ENCODE data around the gene OR2A1.
"Not testable (repeated sequence)": the region's sequence is repeated elsewhere in the genome, so short reads cannot be mapped to it uniquely, and the experiment has no call there.

Gene OR2A1, protein sequence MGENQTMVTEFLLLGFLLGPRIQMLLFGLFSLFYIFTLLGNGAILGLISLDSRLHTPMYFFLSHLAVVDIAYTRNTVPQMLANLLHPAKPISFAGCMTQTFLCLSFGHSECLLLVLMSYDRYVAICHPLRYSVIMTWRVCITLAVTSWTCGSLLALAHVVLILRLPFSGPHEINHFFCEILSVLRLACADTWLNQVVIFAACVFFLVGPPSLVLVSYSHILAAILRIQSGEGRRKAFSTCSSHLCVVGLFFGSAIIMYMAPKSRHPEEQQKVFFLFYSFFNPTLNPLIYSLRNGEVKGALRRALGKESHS

DNA sequence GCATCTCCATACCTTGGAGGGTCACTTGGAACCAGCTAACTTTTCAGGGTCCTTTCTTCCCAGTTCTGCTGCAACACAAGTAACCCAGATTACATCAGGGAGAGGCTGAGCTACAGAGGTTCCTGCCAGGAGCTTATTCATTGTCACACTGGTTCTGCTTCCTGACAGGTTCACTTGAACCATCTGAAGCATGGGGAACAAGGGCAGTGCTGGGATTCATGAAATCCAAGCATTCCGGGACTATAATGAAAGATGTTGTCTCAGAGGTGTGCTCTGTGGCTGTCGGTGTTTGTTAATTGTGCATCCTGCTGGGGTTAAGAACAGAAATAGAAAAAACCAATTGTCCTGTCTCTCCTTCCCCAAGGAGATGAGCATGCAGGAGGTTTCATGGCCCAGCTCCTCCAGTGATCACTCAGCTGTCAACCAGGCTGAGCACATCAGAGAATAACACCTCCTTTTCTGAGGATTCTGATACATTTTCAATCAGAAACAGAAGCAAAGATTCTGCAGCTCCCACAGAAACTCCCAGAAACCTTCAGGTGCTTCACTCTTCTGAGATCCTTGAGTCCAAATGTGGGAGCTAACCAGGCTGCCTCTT lies at the start of gene OR2A1:
OR2A1 (plus strand) TSS at position 548 of the 598 bp plus-strand sequence. CDS start 5,706 bp downstream, outside the sequence.
- DNase-seq = not testable (repeated sequence)

DNA sequence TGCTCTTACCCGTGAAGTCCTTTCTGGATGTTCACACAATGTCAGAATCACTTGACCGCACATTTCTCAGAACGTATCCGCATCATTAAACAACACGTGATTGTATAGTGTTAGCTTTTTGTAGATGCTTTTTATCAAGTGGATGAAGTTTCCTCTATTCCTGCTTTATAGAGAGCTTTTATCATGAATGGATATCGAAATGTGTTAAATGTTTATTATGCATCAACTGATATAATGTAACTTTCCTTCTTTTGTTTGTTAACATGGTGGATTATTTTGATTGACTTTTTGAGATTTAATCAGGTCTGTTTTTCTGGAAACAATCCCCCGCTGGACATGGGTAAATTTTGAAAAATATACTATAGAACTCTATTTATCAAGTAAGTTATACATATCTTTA lies 47.5 kb upstream of the OR2A1 start, which contains the start of gene OR2A7:
OR2A7 (minus strand) TSS at position 101 of the 400 bp plus-strand sequence. CDS start 5,164 bp downstream, outside the sequence.
- not testable (repeated sequence) for DNase-seq

DNA sequence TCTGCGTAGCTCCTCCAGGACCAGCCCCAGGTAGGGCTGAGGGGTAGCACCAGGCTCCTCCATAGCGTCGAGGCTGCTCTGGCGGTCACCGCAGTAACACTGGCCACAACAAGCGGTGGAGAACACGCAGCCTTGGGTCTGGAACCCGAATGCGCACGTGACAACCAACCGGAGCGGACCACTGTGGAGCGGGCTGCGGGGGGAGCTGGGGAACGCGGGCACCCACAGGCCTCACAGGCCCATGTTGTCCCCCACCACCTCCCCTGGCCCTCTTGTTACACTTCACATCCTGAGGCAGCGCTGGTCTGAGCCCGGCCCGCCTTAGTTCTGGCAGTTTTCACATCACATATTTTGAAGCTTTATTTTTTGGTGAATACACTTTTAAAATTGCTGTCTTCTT lies 43.0 kb upstream of the OR2A1 start, which contains the start of gene CTAGE8:
CTAGE8 (minus strand) TSS at position 101 of the 400 bp plus-strand sequence; CDS start at position 63, 38 bp downstream.
- not testable (repeated sequence) for DNase-seq

DNA sequence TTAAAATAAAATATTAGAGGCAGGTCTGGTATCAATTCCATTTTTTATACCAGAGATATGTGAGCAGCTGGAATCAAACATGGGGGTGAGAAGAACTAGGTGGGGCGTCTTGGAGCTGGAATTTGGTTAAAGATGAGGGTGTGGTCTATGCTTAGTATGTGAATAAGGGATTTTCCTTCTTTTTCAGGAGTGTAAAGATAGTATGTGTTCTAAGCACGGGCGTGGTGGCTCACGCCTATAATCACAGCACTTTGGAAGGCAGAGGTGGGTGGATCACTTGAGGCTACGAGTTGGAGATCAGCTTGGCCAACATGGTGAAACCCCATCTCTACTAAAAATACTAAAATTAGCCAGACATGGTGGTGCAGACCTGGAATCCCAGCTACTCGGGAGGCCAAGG lies 36.9 kb upstream of the OR2A1 start:
- DNase-seq = not testable (repeated sequence)

DNA sequence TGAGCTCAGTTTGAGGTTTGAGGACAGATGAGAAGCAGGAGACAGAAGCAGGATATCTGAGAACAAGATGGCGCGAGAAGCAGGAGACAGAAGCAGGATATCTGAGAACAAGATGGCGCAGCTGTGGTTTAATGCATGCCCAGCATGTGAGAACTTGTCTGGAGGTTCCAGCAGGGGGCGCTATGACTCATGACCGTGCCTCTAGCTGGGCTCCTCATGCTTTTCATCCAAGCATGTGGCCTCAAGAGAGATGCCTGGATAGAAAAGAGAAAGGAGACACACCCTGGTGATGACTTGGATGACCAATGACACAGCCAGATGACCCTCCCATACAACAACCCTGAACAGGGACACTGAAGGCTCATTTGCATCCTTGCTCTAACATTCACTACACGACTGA lies 32.2 kb upstream of the OR2A1 start:
- not testable (repeated sequence) for DNase-seq

DNA sequence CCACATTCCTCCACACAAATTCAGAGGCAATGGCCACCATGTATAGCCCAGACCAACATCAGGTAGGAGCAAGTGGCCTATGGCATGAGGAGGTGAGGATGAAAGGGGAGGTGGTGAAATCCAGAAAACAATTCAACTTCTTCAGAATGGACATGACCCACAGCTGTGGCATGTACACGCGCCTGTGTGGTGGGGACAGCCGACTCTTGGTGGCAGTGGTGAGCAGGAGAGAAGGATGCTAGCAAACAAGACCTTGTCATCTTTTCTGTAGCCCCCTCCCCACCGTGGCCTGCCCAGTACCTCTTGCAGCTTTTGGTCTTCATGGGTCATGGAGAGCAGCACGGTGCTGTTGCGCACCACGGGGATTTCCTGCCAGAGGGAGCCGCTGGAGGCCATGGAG lies 30.2 kb upstream of the OR2A1 start:
- not testable (repeated sequence) for DNase-seq

DNA sequence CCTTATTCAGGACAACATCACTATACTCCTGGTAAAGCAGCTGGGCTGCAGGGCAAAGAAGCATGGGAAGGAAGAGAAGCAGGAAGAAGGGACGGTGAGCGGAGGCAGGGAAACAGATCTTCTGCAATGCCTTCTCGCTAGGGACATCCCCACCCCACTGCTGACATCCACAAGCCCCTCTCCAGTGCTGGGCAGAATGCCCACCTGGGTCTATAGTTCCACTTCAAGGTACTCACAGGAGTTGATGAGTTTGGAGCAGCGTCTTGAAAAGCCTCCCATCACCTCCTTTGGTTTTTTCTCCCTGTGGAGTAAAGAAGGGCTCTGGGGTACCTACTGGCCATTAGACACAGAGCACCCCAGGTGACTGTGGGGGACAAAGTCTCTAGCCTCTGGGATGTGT lies 29.7 kb upstream of the OR2A1 start:
- DNase-seq = not testable (repeated sequence)

DNA sequence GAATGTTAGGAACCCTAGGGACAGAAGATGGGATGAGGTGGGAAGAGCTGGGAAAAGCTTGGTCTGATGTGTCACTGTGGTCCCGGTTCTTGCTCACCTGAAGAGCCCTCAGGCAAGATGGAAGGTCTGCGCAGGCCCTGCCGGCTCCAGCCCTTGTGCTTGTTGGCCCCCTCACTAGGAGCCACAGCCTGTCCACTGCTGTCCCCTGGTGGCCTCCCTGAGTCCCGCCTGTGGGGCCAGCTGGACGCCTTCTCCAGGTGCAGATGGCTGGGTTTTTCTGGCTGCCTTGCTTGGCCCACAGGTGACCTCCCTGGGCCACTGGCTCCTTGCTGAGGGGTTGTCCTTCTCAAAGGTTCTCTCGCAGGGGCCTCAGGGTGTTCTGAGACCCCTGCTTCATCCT lies 28.5 kb upstream of the OR2A1 start:
- DNase-seq = not testable (repeated sequence)

DNA sequence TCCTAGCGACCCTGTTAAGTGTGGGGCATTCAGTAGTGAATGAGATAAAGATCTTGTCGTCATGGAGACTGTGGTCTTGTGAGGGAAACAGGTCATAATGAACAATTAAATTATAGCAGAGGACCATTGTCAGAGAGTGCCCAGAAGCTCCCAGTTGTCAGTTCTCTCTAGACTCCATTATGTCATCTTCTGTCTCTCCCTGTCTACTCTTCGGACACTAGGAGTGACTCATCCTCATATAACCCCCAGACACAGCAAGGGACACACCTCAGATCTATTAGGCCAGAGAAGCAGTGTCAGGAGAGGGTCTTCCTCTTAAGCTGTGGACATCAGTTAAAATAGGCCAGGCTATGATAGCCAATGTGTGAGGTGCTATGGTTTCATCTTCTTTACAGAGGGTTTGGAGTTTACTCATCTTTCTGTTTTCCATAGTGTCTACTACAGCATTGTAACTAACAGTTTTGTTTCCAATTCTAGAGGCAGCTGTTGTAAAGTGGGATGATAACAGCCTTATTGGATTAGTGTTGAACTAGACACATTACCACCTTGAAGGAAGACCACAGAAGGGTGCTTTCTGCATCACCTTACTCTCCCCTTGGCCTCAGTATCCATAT lies 24.9 kb upstream of the OR2A1 start:
- not testable (repeated sequence) for DNase-seq

DNA sequence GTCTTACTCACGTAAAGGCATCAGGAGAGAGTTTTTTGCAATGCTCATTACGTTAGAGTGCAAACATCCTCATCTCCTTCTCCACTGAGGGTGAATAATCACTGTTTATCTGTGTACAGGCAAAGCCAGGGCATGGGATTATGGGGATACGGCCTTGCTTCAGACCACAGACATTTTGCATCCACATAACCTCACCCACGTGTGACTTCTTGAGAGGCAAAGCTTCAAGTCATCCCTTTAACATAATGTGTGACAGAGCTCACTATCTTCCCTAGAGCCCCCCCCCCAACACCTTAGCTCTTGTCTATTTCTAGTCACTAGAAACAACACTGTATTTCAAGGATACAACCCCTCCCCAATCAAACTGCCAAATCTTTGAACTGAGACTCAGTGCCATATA lies 20.6 kb upstream of the OR2A1 start:
- DNase-seq = not testable (repeated sequence)

DNA sequence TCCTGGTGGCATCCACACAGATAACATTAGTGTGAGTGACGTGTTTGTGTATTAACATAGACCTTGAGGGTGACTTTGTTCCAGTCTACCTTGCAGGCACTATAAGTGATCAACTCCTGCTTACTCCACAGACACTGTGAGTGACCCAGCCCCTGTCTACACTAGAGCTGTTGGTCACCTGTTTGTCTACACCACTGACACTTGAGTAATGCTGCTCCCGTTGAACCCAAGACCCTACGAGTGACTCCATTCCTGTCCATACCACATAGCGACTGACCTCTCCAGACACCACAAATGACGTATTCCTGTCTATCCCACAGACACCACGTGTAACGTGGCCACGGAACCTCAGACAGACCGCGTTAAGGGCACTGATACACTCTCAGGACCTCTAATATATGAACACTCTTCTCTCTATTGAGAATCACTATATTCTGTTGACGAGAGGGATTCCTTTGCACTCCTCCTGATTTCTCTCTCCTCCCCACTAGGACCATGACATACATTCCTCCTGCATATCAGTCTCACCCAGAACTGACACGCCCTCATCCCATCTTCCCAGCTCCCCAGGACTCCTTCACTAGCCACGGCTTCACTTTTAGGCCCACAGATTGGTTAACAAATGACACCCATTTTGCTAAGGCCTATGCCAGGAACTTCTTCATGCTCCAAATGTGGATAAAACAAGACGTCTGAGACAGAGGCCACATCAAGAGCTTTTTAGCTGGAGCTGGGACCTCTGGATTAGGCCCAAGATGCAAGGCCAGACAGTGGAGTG lies 19.6 kb upstream of the OR2A1 start:
- not testable (repeated sequence) for DNase-seq

DNA sequence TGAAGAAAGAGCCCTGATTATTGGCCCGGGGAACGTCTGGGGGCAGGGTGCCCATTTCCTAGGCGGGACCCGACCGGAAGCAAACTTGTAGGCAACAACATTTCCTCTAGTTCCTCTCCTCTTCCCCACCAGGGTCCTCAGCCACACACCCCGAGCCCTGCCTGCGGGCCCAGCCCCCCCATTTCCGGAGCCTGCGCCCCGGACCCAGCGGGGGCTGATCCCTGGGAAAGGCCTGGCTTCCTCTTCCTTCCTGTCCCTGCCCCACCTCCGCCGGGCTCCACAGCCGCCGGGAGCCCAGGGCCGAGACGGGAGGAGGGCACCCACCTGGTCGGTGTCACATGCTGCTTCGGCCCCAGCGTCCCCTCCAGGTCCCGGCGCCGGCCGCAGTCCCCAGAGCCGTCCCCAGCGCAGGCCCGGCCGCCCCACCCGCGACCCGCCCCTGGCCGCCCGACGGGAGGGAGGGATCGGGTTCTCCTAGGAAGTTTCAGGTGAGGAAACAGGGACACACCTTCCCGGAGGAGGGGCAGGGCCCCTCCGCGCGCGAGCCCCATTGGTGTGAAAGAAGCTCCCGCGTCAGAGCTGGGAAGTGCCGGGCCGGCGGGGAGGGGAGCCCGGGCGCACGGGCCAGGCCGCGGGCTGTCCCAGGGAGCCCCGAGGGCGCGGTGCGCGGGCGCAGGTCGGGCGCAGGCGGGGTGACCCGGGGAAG lies 18.3 kb upstream of the OR2A1 start:
- DNase-seq = not testable (repeated sequence)

DNA sequence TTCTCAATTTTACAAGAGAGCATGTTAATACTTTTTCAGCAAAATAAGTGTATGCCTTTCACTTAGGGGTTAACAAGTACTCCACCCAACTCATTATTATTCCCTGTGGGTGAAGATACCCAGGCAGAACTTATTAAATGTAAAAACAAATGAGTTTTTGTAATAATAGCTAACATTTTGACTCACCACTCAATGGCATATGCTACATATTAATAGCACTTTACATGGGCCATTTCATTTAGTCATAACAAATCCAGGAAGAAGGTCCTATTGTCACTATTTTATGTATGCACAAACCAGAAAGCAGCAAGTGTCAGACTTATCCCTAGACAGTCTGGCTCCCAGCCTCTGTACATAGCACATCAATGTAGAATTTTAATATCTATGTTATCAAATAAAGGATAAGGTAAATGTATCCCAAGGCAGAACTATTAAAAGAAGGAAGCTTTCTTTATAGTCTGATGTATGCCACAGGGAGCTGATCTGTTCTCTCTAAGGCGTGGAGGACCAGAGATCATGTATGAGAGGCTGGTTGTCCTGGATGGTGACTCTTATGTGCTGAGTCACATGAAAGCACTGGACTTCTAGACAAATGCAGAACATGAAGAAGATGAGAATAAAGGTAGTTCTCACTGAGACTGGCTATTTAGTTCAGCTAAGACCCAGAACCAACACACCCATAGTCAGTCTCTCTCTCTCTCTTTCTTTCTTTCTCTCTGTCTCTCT lies 9.5 kb upstream of the OR2A1 start:
- not testable (repeated sequence) for DNase-seq

DNA sequence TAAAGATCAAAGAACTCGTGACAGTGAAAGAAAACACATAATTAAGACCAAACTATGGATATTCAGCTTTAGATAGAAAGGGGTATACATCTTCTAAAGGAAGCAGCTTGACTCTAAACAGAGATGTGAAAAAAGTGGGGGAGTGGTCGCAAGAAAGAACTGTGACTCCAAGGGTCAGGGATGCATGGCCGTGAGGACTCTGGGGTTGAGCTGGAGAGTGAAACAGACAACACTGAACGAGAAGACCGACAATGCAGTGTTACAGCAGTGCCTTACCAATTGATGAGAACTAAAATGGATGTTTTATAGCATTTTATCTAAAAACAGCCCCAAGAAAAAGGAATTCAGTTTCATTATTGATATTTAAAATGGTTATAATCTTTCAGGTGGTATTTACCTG lies 8.6 kb upstream of the OR2A1 start:
- not testable (repeated sequence) for DNase-seq

DNA sequence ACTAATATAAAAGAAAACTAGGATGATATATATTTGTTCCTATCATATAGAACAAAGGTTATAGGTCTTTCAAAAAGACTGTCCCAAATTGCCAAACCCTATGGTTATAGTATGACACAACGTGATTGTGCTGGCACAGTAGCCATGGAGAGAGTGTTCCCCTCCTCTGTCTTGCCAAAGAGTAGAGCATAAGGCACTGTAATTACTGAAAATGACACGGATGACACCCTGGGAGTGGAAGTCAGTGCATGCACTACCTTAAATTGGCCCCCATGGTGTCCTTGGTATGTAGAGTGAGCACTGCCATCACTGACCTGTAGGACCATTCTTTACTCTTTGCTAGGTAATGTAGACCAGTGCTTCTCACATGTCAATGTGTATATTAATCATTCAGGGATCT lies 7.1 kb upstream of the OR2A1 start:
- DNase-seq = not testable (repeated sequence)

DNA sequence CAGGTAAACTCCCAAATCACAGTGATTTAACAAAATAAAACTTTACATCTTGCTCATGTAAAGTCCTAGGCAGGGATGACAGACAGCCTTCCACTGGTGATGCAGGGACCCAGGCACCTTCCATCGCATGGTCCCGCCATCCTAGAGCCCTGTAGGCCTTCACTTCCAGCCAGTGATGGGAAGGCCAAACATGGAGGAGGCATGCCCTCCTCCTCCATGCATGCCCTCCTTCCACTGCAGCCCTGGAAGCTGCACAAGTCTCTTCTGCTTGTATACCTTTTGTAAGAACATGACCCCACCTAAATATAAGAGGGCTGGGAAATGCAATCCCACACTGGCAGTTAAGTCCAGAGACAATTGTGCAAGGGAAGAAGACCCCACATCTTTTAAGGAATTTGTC lies 2.5 kb upstream of the OR2A1 start:
- DNase-seq = not testable (repeated sequence)

DNA sequence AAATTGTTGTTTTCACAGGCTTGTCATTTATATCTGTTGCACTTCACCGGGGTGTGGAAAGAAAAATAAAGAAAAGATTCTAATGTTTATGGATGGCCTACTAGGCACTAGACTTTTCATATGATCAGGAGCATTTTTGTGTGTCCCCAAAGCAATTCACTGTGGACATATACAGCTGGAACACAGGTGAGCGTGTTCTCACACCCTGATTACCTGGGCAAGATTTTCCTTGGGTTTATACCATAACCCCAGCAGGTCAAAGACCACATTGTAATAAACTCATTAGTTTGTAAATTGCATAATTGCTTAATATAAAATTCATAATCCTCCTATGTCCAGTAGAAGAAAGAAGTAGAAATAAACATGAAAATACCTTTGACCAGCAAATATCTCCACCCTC lies 1.0 kb upstream of the OR2A1 start:
- DNase-seq = not testable (repeated sequence)

DNA sequence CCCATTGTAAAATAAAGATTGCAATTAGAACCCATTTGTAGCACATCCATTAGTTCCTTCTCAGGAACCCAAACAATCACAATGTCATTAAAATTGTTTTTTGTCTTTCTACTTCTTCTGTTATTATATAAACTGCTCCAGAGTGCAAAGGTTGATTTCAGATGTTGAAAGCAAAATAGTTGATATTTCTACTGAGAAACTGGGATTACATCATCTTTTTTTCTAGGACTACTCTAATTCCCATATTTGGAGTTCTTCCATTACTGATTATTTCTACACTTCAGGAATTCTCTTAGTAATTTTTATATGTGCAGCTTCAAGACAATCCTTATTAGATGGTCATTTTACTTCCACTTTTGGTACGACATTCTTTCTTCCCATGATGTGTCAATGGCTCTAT lies 5.3 kb downstream of the OR2A1 start:
- not testable (repeated sequence) for DNase-seq

DNA sequence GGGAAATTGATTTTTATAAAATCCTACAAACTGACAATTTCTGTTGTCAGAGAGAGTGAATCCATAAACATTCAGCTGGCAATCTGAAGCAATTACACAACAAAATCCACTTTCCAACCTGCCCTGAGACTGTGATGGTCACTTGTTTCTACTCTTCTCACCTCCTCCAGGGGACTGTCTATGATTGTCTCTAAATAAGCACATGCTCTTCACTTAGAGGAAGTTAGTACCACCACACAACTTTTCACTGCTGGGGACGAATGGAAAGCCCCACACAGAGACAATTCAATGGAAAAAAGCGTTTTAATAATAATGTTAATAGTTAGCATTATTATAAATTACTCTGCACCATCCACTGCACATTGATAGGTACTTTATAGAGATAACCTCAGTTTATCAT lies 7.3 kb downstream of the OR2A1 start:
- DNase-seq = not testable (repeated sequence)

DNA sequence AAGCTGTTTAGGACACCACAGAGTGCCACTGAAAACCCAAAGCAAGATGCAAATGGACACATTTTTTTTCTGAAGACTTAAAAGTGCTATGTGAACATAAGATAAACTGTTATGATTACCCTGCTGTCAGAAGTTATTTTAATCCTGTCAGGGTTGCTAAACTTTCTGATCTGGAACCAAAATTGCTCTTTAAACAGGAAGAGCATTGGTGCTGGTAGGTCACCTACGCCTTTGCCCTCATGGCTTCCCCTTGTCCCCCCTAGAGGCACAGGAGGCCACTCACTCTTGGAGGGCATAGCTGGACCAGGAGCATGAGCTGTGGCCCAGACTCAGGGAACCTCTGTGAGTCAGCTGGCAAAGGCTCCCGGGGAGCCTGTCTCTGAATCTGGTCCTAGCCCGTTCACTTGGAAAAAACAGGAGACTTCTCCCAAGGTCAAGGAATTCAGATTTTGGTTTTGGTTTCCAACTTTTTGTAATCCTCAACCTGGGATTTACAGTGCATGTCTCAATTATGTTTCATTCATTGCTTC lies 9.5 kb downstream of the OR2A1 start:
- not testable (repeated sequence) for DNase-seq

DNA sequence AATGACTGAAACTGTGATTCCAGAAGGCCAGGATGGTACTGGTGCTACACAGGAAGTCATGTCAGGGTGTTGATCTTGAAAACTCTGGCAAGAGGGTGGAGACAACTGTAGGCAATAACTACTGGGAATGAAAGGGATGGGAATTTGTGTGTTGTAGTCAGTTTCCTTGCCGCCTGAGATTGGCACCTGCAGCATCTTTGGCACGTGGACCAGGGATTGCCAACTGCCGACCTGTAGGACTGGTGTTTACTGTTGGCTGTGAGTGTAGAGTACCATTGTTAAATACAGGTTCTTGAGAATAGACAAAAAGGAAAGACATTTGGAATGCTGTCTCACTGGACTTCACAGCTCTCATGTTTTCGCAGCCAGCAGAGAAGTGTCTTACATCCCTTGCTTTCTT lies 11.1 kb downstream of the OR2A1 start:
- DNase-seq = not testable (repeated sequence)

Measured in T1000 (cell line).